G401 (cell line): ENCODE measurements around the gene CLIC3. TPM values are rescaled to one million over a fixed set of nuclear protein-coding genes. Genes with fewer than 3 reads are reported as not detected.
A peak's percentile ranks its signal among the peaks of the same experiment; 100 is the strongest.

Source experiments
- DNase-seq: peaks from one replicate; pipeline ENCODE4 v3.0.0-alpha.2; 2015; ENCODE audit warnings: low spot score
- in situ Hi-C: cut with HindIII; loops from 2 replicates; pipeline ENCODE4 v1.10.0; 2016; ENCODE audit warnings: low sequenced_read_pairs, mixed read lengths
- total RNA-seq: library from RNA; depleted of rRNA; stranded (reverse); fragments of >200 nt; shearing (Covaris generic); gene quantifications from 2 replicates; pipeline ENCODE4 v1.2.3, GENCODE V29; 2014; rRNA removed

Gene CLIC3
- 2.1 and 6.2 TPM in 2 replicates for total RNA-seq

GRCh38 chr9:136996361-136997292 is at the start of gene CLIC3:
CLIC3 (minus strand) TSS chr9:136996568; CDS start chr9:136996543, 25 bp downstream.
- in situ Hi-C loops: no loop called here
- no peak for DNase-seq

- DNase-seq: peak; percentile 62
- in situ Hi-C loops: loop anchor here (25.0 kb wide), 1 partner anchor 108 kb away; the partner anchor contains the start of genes C8G and FBXW5
Observed at GRCh38 chr9:137045294-137046087, 49.1 kb upstream of the CLIC3 start.

GRCh38 chr9:137044502-137045177 is 48.3 kb upstream of the CLIC3 start:
- in situ Hi-C loops: loop anchor here (25.0 kb wide), 1 partner anchor 107 kb away; the partner anchor contains the start of genes C8G and FBXW5
- no peak for DNase-seq

GRCh38 chr9:137044037-137044436 is 47.7 kb upstream of the CLIC3 start:
- DNase-seq: no peak
- in situ Hi-C loops: loop anchor here (25.0 kb wide), 1 partner anchor 107 kb away; the partner anchor contains the start of genes C8G and FBXW5

GRCh38 chr9:137042751-137043727 is 46.7 kb upstream of the CLIC3 start:
- no peak for DNase-seq
- in situ Hi-C loops: loop anchor here (25.0 kb wide), 1 partner anchor 106 kb away; the partner anchor contains the start of genes C8G and FBXW5

- in situ Hi-C loops: loop anchor here (25.0 kb wide), 1 partner anchor 104 kb away; the partner anchor contains the start of genes C8G and FBXW5
- no peak for DNase-seq
Observed at GRCh38 chr9:137041124-137041523, 44.8 kb upstream of the CLIC3 start.

GRCh38 chr9:137040568-137040967 is 44.2 kb upstream of the CLIC3 start:
- DNase-seq: no peak
- in situ Hi-C loops: loop anchor here (25.0 kb wide), 1 partner anchor 103 kb away; the partner anchor contains the start of genes C8G and FBXW5

GRCh38 chr9:137039611-137040366 is 43.4 kb upstream of the CLIC3 start:
- in situ Hi-C loops: loop anchor here (25.0 kb wide), 1 partner anchor 102 kb away; the partner anchor contains the start of genes C8G and FBXW5

GRCh38 chr9:137038916-137039315 is 42.5 kb upstream of the CLIC3 start:
- no peak for DNase-seq
- in situ Hi-C loops: loop anchor here (25.0 kb wide), 1 partner anchor 102 kb away; the partner anchor contains the start of genes C8G and FBXW5

More at GRCh38 chr9:137039611-137040366, 43.4 kb upstream of the CLIC3 start:
- DNase-seq: no peak

GRCh38 chr9:137037483-137037882 is 41.1 kb upstream of the CLIC3 start:
- no peak for DNase-seq
- in situ Hi-C loops: loop anchor here (25.0 kb wide), 1 partner anchor 100 kb away; the partner anchor contains the start of genes C8G and FBXW5

- DNase-seq: no peak
- in situ Hi-C loops: loop anchor here (25.0 kb wide), 1 partner anchor 100 kb away; the partner anchor contains the start of genes C8G and FBXW5
Observed at GRCh38 chr9:137037035-137037434, 40.7 kb upstream of the CLIC3 start.

GRCh38 chr9:137035937-137036336 is 39.6 kb upstream of the CLIC3 start:
- no peak for DNase-seq
- in situ Hi-C loops: loop anchor here (25.0 kb wide), 1 partner anchor 99 kb away; the partner anchor contains the start of genes C8G and FBXW5

- no peak for DNase-seq
- in situ Hi-C loops: loop anchor here (25.0 kb wide), 1 partner anchor 98 kb away; the partner anchor contains the start of genes C8G and FBXW5
Observed at GRCh38 chr9:137035507-137035834, 39.1 kb upstream of the CLIC3 start.

- peak; percentile 94 for DNase-seq
- in situ Hi-C loops: loop anchor here (25.0 kb wide), 1 partner anchor 98 kb away; the partner anchor contains the start of genes C8G and FBXW5
Observed at GRCh38 chr9:137034709-137035506, 38.5 kb upstream of the CLIC3 start.

- in situ Hi-C loops: loop anchor here (25.0 kb wide), 1 partner anchor 97 kb away; the partner anchor contains the start of genes C8G and FBXW5
- no peak for DNase-seq
Observed at GRCh38 chr9:137034039-137034708, 37.8 kb upstream of the CLIC3 start.
